HG02798 (cell line): Measurements from ENCODE around the gene BAK1.
"Not testable (repeated sequence)": the region's sequence is repeated elsewhere in the genome, so short reads cannot be mapped to it uniquely, and the experiment has no call there.

ENCODE experiments used
- ATAC-seq: cut with Tn5 transposase; IDR thresholded peaks from one replicate; pipeline ENCODE4 v1.9.1; 2021; ENCODE audit warnings: mild to moderate bottlenecking; ENCODE audit not compliant: unreplicated experiment, poor library complexity

BAK1 gene

DNA sequence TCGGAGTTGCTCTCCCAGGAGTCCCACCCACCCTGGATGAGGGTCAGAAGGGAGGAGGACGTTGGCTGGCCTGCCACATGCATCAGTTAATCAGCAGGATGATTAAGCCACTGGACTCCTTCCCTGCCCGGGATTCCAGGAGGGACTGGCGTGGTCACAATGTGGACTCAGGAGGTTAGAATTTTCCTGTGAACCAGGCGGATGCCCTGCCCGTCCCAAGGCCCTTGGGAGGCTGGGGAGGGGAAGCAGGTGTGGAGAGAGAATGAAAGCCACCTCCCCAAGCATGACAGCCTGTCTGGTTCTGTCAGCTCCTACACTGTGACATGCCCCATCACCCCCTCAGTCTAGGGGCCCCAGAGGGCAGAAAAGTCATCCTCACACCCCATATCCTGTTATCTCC, 29.5 kb upstream of the BAK1 start:
- no peak for ATAC-seq

GRCh38 chr6:33609019-33609418, 28.9 kb upstream of the BAK1 start:
- no peak for ATAC-seq

GRCh38 chr6:33607784-33608161, 27.7 kb upstream of the BAK1 start:
- ATAC-seq = no peak

- ATAC-seq = no peak
Observed at GRCh38 chr6:33607126-33607783, 27.2 kb upstream of the BAK1 start.

DNA sequence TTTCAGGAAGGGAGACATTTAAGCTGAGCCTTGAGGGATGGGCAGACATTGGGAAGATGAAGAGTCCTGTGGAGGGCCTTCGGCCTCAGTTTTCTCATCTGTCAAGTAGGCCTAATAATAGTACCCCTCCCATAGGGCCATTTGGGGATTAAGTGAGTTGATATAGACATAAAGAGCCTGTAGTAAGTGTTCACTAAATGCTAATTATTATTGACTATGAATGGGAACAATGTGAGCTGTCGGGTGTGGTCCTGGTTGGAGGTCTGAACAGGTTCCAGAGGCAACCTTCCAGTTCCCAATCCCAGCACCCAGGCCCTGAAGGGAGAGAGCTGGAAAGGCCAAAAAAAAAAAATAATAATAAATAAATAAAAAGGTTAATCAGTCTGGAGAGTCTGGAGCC, 26.6 kb upstream of the BAK1 start:
- ATAC-seq = no peak

GRCh38 chr6:33604941-33605854, 25.1 kb upstream of the BAK1 start:
- no peak for ATAC-seq

DNA sequence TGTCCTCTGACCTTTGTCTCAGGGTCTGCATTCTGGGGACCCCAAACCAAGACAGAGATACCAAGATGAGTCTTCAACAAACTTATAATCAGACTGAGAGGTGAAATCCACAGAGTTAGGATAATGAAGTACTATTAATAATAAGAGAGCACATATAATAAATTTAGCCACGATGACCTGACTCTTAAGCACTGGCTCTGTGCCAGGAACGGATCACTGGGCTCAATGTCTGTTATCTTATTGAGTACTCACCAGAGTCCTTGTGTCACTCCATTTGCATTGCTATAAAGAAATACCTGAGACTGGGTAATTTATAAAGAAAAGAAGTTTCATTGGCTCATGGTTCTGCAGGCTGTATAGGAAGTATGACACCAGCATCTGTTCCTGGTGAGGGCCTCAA, 22.1 kb upstream of the BAK1 start:
- ATAC-seq = no peak

DNA sequence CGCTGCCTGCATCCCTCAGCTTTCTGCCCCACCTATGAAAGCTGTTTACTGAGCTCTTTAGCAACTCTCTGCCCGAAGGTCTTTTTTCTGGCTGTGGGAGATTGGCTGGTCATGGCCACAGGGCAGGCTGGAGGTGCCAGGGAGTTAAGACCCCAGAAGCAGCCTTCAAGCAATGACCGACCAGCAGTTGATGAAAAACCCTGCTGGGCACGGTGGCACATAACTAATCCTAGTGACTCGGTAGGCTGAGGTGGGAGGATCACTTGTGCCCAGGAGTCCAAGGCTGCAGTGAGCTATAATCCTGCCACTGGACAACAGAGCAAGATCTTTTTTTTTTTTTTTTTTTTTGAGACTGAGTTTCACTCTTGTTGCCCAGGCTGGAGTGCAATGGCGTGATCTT, 20.7 kb upstream of the BAK1 start:
- no peak for ATAC-seq

GRCh38 chr6:33599413-33599938, 19.4 kb upstream of the BAK1 start:
- ATAC-seq = no peak

GRCh38 chr6:33597551-33598322, 17.7 kb upstream of the BAK1 start:
- ATAC-seq = no peak

- ATAC-seq = not testable (repeated sequence)
Observed at GRCh38 chr6:33596894-33597293, 16.8 kb upstream of the BAK1 start.

- no peak for ATAC-seq
Observed at GRCh38 chr6:33595001-33595846, 15.1 kb upstream of the BAK1 start.

DNA sequence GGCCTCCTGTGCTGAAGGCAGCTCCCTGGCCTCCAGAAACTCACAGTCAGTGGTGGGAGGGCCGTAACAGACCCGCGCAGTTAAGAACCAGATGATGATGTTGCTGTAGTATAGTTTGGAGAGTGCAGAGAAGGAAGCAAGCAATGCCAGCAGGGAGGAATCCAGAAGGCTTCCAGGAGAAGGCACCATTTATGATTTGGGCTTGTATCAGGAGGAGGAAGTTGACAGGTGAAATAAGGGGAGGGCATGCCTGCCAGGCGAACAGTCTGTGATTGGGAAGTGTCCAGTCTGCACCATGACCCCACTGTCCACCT, 13.3 kb upstream of the BAK1 start:
- no peak for ATAC-seq

DNA sequence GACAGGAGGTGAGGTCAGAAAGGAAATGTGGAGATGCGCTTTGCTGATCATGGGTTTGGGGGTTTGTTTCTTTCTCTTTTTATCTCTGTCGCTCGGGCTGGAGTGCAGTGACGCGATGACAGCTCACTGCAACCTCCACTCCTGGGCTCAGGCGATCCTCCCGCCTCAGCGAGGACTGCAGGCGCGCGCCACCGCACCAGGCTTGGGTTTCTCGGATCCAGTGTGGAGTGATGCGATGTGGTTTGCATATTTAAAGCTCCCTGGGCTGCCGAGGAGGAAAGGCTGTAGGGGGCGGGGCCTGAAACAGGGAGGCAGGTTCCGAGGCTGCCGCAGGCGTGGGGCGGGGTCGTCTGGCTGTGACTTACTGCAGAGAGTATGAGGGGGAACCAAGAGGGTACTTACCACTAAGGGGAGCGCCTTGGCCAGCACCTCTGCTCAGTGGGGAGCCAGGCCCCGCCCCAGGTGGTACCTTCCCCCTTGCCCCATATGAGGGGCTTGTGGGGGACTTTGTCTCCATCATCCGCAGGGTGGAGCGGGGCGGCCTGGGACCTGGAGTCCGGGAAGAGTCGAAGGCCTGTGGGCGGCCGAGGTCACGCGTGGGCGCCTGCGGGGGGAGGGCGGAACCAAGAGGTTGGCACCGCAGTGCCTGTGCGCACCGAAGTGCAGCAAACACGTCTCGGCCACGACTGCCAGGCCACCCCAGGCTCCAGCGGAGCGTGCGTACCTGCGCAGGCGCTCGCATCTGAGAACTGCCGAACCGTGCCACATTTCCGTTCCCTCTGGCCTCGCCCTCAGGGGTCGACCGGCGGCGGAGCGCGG, 12.7 kb upstream of the BAK1 start:
- peak; percentile 49 for ATAC-seq

- ATAC-seq = no peak
Observed at GRCh38 chr6:33592280-33592594, 12.2 kb upstream of the BAK1 start.

GRCh38 chr6:33591424-33592032, 11.5 kb upstream of the BAK1 start:
- ATAC-seq = no peak

DNA sequence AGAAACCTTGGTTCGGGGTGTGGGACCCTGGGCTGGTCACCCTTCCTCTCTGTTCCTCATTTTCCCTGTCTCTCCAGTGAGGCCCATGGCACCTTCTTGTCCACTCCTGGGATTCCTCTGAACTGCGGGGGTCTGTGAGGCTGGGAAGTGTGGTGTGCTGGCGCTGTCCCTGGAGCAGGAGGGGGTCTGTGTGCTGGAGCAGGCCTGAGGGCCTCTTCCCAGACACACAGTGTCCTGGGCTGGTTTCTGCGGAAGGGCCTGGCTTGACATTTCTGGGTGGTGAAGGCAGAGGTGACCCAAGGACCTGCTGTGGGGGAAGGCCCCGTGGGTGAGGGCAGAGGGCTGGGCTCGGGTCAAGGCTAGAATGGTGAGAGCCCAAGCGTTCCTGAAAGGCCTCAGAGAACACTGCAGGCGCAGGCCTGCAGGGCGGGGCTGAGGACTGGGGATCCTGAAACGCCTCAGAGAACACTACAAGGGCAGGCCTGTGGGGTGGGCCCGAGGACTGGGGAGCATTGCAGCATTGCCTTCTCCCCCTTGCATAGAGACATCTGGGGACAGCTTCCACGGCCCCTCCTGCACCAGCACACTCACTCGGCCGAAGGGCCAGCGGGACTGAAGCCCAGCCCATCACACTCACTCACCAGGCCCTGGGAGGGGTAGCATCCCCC, 10.6 kb upstream of the BAK1 start:
- no peak for ATAC-seq

DNA sequence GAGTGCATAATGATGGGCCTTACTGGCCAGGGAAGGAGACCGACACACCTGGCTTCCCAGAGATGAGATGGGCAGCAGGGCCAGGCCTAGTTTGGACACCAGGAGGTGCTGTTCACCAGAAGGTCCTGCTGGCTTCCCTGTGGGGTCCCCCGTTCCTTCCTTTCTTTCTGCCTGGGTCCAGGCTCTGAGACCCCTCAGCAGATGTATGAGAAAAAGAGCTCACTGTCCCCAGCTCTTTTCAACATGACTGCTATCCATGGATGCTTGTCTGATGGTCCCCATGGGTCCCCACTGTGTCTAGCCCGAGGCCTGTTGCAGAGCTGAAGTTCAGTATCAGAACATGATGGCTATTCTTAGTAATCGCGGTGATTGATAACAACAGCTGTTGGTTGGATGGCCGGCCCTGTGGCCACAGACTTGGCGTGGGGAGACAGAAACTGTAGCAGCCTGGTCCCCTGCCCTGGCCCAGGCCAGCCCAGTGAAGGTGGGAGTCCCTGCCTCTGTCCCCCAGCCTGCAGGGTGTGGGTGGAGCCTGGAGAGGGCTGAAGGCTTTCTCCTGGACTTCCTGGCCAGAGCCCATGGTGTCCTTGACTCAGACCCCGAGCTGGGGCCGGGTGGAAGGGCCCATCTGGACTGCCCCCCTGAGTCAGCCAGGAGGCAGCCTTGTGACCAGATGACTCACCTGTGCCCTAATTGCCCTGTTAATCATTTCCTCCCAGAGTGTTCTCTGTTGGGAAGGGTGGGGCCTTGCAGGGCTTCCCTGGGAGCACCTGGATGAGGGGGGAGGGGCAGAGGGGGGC, 9.9 kb upstream of the BAK1 start:
- ATAC-seq = no peak
